ENCODE results near the gene RCOR2. TPM values are rescaled to one million over a fixed set of nuclear protein-coding genes. Genes with fewer than 3 reads are reported as not detected.

The RCOR2 gene
- total RNA-seq, 1 experiment from 2014 or later: 3.9 TPM

DNA sequence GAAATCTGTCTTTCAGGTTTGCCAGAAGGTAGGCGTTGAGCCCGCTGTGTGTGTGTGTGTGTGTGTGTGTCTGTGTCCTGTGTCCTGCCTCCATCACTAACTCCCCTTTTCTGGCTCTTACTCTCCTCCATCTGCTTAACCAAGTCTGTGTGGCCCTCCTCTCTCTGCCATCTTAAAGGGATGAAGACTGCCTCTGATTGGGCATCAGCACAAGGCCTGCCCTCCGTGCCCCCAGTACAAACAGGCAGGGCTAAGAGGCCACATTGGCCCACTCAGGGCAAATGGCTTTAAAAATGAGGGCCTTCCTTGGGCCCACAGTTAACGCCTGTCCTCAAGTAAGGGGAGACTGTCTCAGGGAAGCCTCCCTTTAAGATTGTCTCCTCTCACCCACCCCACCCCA lies 10.9 kb downstream of the RCOR2 start:
- no peak overlapping the region for H3K4me3 ChIP-seq (ENCODE audit: low read depth, low read length, poor library complexity, severe bottlenecking)
- H3K36me3 ChIP-seq (ENCODE audit: insufficient read depth, low read length, poor library complexity, severe bottlenecking): peaks cover 44% of the 10 kb centered on the region
- TF ChIP-seq CTCF (conservative IDR thresholded peaks at IDR 0.05; ENCODE audit: low read depth, low read length) (no peak), EZH2 (IDR thresholded peaks at IDR 0.05; ENCODE audit: borderline replicate concordance, low read depth, low read length, poor library complexity, severe bottlenecking) (no peak)
- no peak for DNase-seq (ENCODE audit: low spot score)
- no TSS peak for BruUV-seq (replicated peaks)
- no peak overlapping the region for H3K27ac ChIP-seq (ENCODE audit: low read depth, low read length, poor library complexity, severe bottlenecking)
- POLR2A ChIA-PET (ENCODE audit: low non-redundant PET): no interaction called here
- H3K9me3 ChIP-seq (ENCODE audit: low read depth, low read length, poor library complexity, severe bottlenecking): no peaks in the 10 kb centered on the region
- no peaks in the 10 kb centered on the region for H3K27me3 ChIP-seq (replicated peaks; ENCODE audit: insufficient read depth, low read depth, low read length, poor library complexity)
- peaks cover 10% of the 10 kb centered on the region for H3K4me1 ChIP-seq (ENCODE audit: insufficient read depth, low read length, poor library complexity, severe bottlenecking)
- CTCF ChIA-PET: interaction anchor here (0.6 to 1.4 kb wide), 3 partner anchors 67 to 138 kb away, joined by 3 to 4 read pairs (median 4); partner anchors contain the start of gene MARK2
- intact Hi-C loops (cut with micrococcal nuclease; ENCODE audit: unreplicated experiment): loop anchor here (1.0 kb wide), 1 partner anchor 69 kb away; no protein-coding TSS in a partner anchor

- peaks cover 53% of the 10 kb centered on the region for H3K36me3 ChIP-seq (ENCODE audit: insufficient read depth, low read length, poor library complexity, severe bottlenecking)
- no peak overlapping the region for H3K4me3 ChIP-seq (ENCODE audit: low read depth, low read length, poor library complexity, severe bottlenecking)
- POLR2A ChIA-PET (ENCODE audit: low non-redundant PET): no interaction called here
- DNase-seq (ENCODE audit: low spot score): no peak
- no peak for TF ChIP-seq CTCF (conservative IDR thresholded peaks at IDR 0.05; ENCODE audit: low read depth, low read length)
- TF ChIP-seq EZH2 (IDR thresholded peaks at IDR 0.05; ENCODE audit: borderline replicate concordance, low read depth, low read length, poor library complexity, severe bottlenecking): no peak
- CTCF ChIA-PET: no interaction called here
- no peaks in the 10 kb centered on the region for H3K27me3 ChIP-seq (replicated peaks; ENCODE audit: insufficient read depth, low read depth, low read length, poor library complexity)
- intact Hi-C loops (cut with micrococcal nuclease; ENCODE audit: unreplicated experiment): no loop called here
- peaks cover 10% of the 10 kb centered on the region for H3K4me1 ChIP-seq (ENCODE audit: insufficient read depth, low read length, poor library complexity, severe bottlenecking)
- H3K9me3 ChIP-seq (ENCODE audit: low read depth, low read length, poor library complexity, severe bottlenecking): no peaks in the 10 kb centered on the region
- BruUV-seq (replicated peaks): no TSS peak
- no peak overlapping the region for H3K27ac ChIP-seq (ENCODE audit: low read depth, low read length, poor library complexity, severe bottlenecking)
Measured at GRCh38 chr11:63905179-63905578, 11.8 kb downstream of the RCOR2 start.

DNA sequence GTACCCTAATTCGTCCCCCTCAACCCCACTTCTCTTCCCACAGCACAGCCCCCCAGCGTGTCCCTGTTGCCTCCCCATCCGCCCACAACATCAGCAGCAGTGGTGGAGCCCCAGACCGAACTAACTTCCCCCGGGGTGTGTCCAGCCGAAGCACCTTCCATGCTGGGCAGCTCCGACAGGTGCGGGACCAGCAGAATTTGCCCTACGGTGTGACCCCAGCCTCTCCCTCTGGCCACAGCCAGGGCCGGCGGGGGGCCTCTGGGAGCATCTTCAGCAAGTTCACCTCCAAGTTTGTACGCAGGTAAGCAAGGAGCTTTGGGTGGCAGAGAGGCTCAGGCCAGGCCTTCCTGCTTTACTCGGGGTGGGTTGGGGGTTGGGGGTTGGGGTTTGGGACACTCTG lies 12.2 kb downstream of the RCOR2 start:
- peaks cover 57% of the 10 kb centered on the region for H3K36me3 ChIP-seq (ENCODE audit: insufficient read depth, low read length, poor library complexity, severe bottlenecking)
- intact Hi-C loops (cut with micrococcal nuclease; ENCODE audit: unreplicated experiment): no loop called here
- peaks cover 10% of the 10 kb centered on the region for H3K4me1 ChIP-seq (ENCODE audit: insufficient read depth, low read length, poor library complexity, severe bottlenecking)
- CTCF ChIA-PET: interaction anchor here (0.6 kb wide), 1 partner anchor 468 kb away, joined by 5 read pairs; no protein-coding TSS in a partner anchor
- no peak for DNase-seq (ENCODE audit: low spot score)
- H3K27ac ChIP-seq (ENCODE audit: low read depth, low read length, poor library complexity, severe bottlenecking): no peak overlapping the region
- no peak overlapping the region for H3K4me3 ChIP-seq (ENCODE audit: low read depth, low read length, poor library complexity, severe bottlenecking)
- no peaks in the 10 kb centered on the region for H3K27me3 ChIP-seq (replicated peaks; ENCODE audit: insufficient read depth, low read depth, low read length, poor library complexity)
- POLR2A ChIA-PET (ENCODE audit: low non-redundant PET): no interaction called here
- H3K9me3 ChIP-seq (ENCODE audit: low read depth, low read length, poor library complexity, severe bottlenecking): no peaks in the 10 kb centered on the region
- TF ChIP-seq EZH2 (IDR thresholded peaks at IDR 0.05; ENCODE audit: borderline replicate concordance, low read depth, low read length, poor library complexity, severe bottlenecking) (no peak), CTCF (conservative IDR thresholded peaks at IDR 0.05; ENCODE audit: low read depth, low read length) (no peak)
- BruUV-seq (replicated peaks): no TSS peak

Data from A673 (cell line).